Stimulated activated CD4-positive, alpha-beta T cell treated with anti-CD3 and anti-CD28 coated beads, Interleukin-1b, Interleukin-23, amount 100 ng/mL, for 1 hour (primary cell): ENCODE results near the gene SHMT2.

ENCODE experiments used
- DNase-seq, 2 donors: peaks; one replicate each; pipeline ENCODE4 v3.0.0-alpha.2; 2020; ENCODE audit warnings: low read depth in 2 of 2

Gene SHMT2

GRCh38 chr12:57226588-57227314 is 2.8 kb upstream of the SHMT2 start:
- DNase-seq, result no peak

GRCh38 chr12:57227315-57228115 is 2.0 kb upstream of the SHMT2 start:
- no peak for DNase-seq

GRCh38 chr12:57229046-57229633 is 371 bp upstream of the SHMT2 start:
- no peak for DNase-seq

GRCh38 chr12:57230381-57231155 is 1.1 kb downstream of the SHMT2 start:
- no peak for DNase-seq

- no peak for DNase-seq
These were observed 1.9 kb downstream of the SHMT2 start for GRCh38 chr12:57231276-57232021.

GRCh38 chr12:57232156-57232756 is 2.7 kb downstream of the SHMT2 start:
- no peak for DNase-seq

- DNase-seq, result no peak
These were observed 4.1 kb downstream of the SHMT2 start for GRCh38 chr12:57233357-57234232.

- no peak for DNase-seq
These were observed 4.7 kb downstream of the SHMT2 start for GRCh38 chr12:57234233-57234570.

GRCh38 chr12:57234571-57235016 is 5.1 kb downstream of the SHMT2 start:
- DNase-seq, result no peak

GRCh38 chr12:57235017-57235727 is 5.7 kb downstream of the SHMT2 start:
- DNase-seq, result no peak

- DNase-seq, result no peak
These were observed 6.2 kb downstream of the SHMT2 start for GRCh38 chr12:57235728-57236131.

- no peak for DNase-seq
These were observed 6.9 kb downstream of the SHMT2 start for GRCh38 chr12:57236201-57236924.

GRCh38 chr12:57236925-57237595 is 7.5 kb downstream of the SHMT2 start:
- DNase-seq, result no peak

GRCh38 chr12:57237596-57237931 is 8.1 kb downstream of the SHMT2 start:
- no peak for DNase-seq

- DNase-seq, result no peak
These were observed 8.7 kb downstream of the SHMT2 start for GRCh38 chr12:57237932-57238853.

GRCh38 chr12:57238854-57239554 is 9.5 kb downstream of the SHMT2 start:
- DNase-seq, result peak; percentile 68 to 87
